HTR-8/SVneo (cell line): ENCODE data around the gene BCL7A.
A peak's percentile ranks its signal among the peaks of the same experiment; 100 is the strongest.

Source experiments
- DNase-seq: peaks from one replicate; pipeline ENCODE4 v3.0.0; 2011; ENCODE audit warnings: low spot score, mixed read lengths; ENCODE audit not compliant: insufficient read length
- FAIRE-seq: peaks from 2 replicates; lab custom pipeline; 2011; peaks lifted over from hg19 to GRCh38; lab: Jason Lieb, UNC

Gene BCL7A

GRCh38 chr12:122064780-122065588 is 43.3 kb downstream of the BCL7A start:
- FAIRE-seq = peak; percentile 89
- DNase-seq = peak; percentile 85

- FAIRE-seq (no peak), DNase-seq (no peak)
Measured at GRCh38 chr12:122067548-122067947, 45.9 kb downstream of the BCL7A start.

- DNase-seq (no peak), FAIRE-seq (no peak)
Measured at GRCh38 chr12:122067966-122068365, 46.3 kb downstream of the BCL7A start.

- DNase-seq (peak; percentile 79), FAIRE-seq (no peak)
Measured at GRCh38 chr12:122072031-122072970, 50.6 kb downstream of the BCL7A start.

GRCh38 chr12:122073815-122074214 is 52.1 kb downstream of the BCL7A start:
- FAIRE-seq = no peak
- no peak for DNase-seq

GRCh38 chr12:122076743-122077495 is 55.2 kb downstream of the BCL7A start:
- FAIRE-seq (no peak), DNase-seq (no peak)

GRCh38 chr12:122078141-122079032 is 56.7 kb downstream of the BCL7A start, which contains the start of gene MLXIP:
MLXIP (plus strand) TSS chr12:122078756; CDS start chr12:122078854, 98 bp downstream.
- peak; percentile 23 for FAIRE-seq
- DNase-seq = peak; percentile 91

- no peak for FAIRE-seq
- DNase-seq = no peak
Measured at GRCh38 chr12:122079033-122079531, 57.4 kb downstream of the BCL7A start.

- no peak for FAIRE-seq
Measured at GRCh38 chr12:122079532-122080081, 57.9 kb downstream of the BCL7A start.

GRCh38 chr12:122080149-122081082 is 58.7 kb downstream of the BCL7A start:
- DNase-seq (peak; percentile 71), FAIRE-seq (no peak)

More at GRCh38 chr12:122079532-122080081, 57.9 kb downstream of the BCL7A start:
- DNase-seq = no peak

- no peak for FAIRE-seq
- DNase-seq = no peak
Measured at GRCh38 chr12:122081083-122081696, 59.5 kb downstream of the BCL7A start.

GRCh38 chr12:122081697-122082221 is 60.1 kb downstream of the BCL7A start:
- DNase-seq = no peak
- FAIRE-seq = no peak

- FAIRE-seq (no peak), DNase-seq (no peak)
Measured at GRCh38 chr12:122082621-122083356, 61.1 kb downstream of the BCL7A start.

GRCh38 chr12:122084857-122085405 is 63.2 kb downstream of the BCL7A start:
- FAIRE-seq (no peak), DNase-seq (no peak)

- no peak for DNase-seq
- FAIRE-seq = no peak
Measured at GRCh38 chr12:122085591-122085990, 63.9 kb downstream of the BCL7A start.

GRCh38 chr12:122086116-122086515 is 64.4 kb downstream of the BCL7A start:
- no peak for DNase-seq
- FAIRE-seq = no peak
